ENCODE data around the gene PSMD1.

- TF ChIP-seq CTCF (IDR thresholded peaks at IDR 0.05; ENCODE audit: insufficient read depth, low read length, poor library complexity, severe bottlenecking) (no peak), EZH2phosphoT487 (conservative IDR thresholded peaks at IDR 0.05; ENCODE audit: low read length) (no peak)
Measured at GRCh38 chr2:231127480-231127879, 70.8 kb downstream of the PSMD1 start.
